Lower leg skin (tissue), 3 donors: Measurements from ENCODE around the gene FARSB.

Experiments used
- POLR2A ChIP-seq, 2 donors: fragments of 450-650 bp; IDR thresholded peaks; one replicate each; pipeline ENCODE4 v1.6.1; 2016 to 2017; ENCODE audit warnings: antibody characterized with exemption in 2 of 2, mild to moderate bottlenecking in 1 of 2, moderate library complexity in 1 of 2
- TF ChIP-seq, protein P1 (sequence below), 3 donors: fragments of 450-650 bp; IDR thresholded peaks; one replicate each; pipeline ENCODE4 v1.5.1; 2016; ENCODE audit warnings: antibody characterized with exemption in 3 of 3, mild to moderate bottlenecking in 3 of 3, moderate library complexity in 2 of 3

DNA sequence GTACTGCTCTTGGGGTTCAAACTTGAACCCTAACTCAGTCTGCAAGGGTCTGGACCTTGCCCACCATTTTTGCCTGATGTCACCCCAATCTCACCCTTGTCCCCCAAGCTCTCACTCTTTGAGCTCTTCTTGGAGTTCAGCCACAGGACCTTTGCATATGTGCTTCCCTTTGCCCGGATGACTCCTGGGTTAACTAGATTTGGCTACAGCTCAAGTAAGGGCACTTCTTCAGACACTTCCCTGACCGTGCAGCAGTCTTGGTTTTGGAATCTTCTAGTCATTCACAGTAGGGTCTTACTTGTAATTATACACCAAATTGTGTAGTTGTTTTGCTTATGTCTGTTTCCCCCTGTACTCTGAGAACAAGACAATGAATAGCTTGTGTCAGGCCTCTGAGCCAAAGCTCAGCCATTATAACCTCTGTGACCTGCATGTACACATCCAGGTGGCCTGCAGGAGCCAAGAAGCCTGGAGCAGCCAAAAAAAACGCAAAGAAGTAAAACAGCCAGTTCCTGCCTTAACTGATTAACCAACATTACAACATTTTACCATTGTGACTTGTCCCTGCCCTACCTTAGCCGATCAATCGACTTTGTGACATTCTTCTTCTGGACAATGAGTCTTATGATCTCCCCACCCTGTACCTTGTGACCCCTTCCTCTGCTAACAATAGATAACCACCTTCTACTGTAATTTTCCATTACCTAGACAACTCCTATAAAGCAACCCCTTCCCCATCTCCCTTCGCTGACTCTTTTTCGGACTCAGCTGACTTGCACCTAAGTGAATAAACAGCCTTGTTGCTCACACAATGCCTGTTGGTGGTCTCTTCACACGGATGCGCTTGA, 14.5 kb upstream of the FARSB start:
- TF ChIP-seq, protein P1, sequence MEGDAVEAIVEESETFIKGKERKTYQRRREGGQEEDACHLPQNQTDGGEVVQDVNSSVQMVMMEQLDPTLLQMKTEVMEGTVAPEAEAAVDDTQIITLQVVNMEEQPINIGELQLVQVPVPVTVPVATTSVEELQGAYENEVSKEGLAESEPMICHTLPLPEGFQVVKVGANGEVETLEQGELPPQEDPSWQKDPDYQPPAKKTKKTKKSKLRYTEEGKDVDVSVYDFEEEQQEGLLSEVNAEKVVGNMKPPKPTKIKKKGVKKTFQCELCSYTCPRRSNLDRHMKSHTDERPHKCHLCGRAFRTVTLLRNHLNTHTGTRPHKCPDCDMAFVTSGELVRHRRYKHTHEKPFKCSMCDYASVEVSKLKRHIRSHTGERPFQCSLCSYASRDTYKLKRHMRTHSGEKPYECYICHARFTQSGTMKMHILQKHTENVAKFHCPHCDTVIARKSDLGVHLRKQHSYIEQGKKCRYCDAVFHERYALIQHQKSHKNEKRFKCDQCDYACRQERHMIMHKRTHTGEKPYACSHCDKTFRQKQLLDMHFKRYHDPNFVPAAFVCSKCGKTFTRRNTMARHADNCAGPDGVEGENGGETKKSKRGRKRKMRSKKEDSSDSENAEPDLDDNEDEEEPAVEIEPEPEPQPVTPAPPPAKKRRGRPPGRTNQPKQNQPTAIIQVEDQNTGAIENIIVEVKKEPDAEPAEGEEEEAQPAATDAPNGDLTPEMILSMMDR (IDR thresholded peaks at IDR 0.05): no peak
- no peak for TF ChIP-seq POLR2A (IDR thresholded peaks at IDR 0.05)
